Daoy (cell line): ENCODE measurements around the gene CARMIL3. TPM values are rescaled to one million over a fixed set of nuclear protein-coding genes. Genes with fewer than 3 reads are reported as not detected.

Experiments
- DNase-seq: peaks from one replicate; pipeline ENCODE4 v3.0.0-alpha.2; 2015; ENCODE audit warnings: low read depth
- total RNA-seq: library from RNA; depleted of rRNA; stranded (reverse); fragments of >200 nt; shearing (Covaris generic); gene quantifications from 2 replicates; pipeline ENCODE4 v1.2.3, GENCODE V29; 2014

The CARMIL3 gene
- total RNA-seq, 1 experiment from 2014 or later = under 0.01 TPM

DNA sequence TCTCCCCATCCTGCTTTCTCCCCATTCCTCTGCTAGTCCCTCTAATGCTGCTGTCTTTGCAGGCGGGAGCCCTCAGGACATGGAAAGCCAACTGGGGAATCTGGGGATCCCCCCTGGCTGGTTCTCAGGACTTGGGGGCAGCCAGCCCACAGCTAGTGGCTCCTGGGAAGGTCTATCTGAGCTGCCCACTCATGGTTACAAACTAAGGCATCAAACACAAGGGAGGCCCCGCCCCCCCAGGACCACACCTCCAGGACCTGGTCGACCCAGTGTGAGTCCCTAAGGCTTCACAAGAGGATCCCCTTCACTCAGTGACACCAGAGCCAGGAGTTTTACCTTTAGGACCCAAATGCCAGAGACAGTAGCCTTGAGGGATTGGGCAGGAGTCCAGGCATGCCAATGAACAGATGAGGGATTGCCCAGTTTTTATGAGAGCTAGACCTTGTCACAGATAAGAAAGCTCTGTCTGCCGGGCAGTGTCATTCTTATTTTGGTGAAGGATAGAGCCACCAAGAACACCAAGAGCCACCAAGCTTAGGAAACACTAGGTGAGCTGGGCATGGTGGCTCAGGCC is 11.5 kb downstream of the CARMIL3 start:
- DNase-seq = no peak

DNA sequence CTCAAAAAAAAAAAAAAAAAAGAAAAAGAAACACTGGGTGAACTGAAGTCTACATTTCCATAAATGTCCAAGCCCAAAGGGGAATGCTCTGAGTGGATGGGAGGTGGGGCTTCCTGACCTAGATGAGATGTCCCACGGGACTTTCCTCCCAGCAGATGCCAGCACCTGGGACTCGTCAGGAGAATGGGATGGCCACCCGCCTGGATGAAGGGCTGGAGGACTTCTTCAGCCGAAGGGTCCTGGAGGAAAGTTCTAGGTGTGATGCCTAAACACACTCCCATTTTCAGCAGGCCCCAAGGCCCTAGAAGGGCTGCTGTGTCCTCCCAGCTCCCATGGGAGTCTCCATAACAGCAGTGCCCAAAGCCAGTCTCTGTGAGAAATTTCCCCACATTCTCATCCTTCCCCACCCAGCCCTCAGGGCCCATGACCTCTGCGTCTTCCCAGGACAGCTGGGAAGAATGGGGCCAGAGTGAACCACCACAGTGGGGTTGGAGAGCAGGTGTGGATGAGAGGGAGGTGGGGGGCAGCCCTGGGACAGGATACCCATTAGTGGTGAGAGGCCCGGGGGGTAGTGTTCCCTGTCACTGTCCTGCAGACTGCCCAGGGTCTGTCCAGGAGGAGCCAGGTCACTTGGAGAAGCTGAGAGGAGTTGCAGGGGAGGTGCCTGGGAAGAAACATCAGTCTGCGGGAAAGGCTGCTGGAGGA is 12.4 kb downstream of the CARMIL3 start:
- no peak for DNase-seq

DNA sequence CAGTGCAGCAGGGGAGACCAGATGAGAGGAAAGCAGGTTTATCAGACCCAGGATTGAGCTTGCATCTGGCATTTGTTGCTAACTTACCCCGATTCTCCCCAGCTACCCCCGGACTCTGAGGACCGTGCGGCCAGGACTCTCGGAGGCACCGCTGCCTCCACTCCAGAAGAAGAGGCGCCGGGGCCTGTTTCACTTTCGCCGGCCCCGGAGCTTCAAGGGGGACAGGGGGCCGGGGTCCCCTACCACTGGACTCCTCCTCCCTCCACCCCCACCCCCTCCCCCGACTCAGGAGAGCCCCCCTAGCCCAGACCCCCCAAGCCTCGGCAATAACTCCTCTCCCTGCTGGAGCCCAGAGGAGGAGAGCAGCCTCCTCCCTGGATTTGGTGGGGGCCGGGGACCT is 13.0 kb downstream of the CARMIL3 start:
- no peak for DNase-seq

DNA sequence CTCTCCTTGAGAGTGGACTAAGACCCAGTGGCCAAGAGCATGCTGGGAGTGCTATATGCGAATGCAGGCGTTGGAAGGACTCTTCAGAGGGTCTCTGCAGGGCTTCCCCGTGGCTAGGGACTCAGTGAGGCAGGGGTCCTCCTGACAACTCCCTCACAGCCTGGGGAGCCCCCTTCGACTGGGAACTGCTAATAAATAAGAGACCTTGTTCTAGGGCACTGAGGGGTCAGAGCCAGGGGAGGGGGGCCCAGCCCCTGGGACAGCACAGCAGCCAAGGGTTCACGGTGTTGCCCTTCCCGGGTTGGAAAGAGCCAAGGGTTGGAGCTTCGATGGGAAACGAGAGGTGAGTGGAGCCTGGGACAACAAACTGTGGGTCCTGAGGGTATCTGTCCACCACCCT is 13.6 kb downstream of the CARMIL3 start:
- DNase-seq = no peak

DNA sequence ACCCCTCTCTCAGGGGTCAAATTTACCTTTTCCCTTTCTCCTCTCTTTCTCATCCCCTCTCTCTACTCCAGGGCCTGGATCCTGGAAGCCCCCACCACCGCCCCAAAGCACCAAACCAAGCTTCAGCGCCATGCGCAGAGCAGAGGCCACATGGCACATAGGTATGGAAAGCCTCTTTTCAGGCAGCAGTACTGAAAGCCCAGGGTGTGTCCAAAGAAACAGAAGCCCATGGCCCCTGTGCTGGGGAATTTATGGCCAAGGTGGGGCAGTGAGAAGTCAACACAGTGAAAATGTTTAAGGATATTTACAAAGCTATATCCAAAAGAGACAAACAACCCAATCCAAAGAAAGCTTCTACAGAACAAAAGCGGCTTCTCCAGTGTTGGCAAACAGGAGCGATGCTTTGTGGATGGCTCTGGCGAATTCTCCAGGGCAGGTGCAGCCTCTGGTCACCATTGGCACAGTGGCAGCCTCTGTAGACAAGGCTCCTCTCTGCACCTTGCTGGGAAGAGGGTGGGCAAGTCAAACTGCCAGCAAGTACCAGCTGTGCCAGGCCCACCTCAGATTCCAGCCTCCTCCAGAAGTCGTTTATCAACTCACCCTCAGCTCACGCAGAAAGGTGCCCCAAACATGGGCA is 14.8 kb downstream of the CARMIL3 start:
- no peak for DNase-seq

DNA sequence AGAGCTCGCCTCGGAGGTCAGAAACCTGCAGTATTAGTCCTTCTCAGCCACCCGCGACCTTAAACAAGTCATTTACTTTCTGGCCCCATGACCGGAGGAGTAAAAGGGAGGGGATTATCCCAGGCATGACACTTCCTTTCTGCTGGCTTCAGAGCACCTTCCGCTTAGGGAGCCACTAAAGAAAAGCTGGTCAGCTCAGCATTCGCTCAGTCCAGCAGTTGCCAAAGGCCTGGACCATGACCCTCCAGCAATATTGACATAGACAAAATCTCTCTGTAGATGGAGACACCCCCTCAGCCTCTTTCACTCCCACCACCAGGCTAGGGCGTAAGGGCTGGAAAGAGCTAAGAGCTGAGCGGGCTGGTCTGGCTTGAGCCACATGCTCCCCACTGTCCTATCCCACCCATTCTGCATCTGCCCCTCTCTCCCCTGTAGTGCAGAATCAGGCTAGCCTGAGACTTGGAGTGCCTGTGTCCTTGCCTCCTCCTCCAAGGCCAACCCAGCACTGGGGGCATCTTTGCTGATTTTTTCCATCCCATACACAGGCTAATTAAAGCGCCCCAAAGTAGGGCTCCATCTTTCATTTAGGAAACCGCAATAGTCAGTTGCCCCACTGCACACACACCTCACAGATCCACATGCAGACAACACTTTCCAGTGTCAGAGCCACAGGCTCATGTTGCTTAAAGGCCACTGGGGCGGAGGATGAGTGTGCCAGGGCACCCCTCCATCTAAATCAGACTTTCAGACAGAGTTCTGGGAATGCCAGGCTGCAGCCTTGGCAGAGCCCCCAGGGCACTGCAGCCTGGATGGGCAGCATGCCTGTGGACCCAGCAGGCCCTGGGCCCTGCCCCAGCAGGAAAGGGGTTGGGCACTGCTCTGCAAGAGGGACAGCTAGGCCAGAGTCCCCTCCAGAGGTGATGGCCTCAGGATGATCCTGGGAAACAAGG is 15.6 kb downstream of the CARMIL3 start:
- no peak for DNase-seq

DNA sequence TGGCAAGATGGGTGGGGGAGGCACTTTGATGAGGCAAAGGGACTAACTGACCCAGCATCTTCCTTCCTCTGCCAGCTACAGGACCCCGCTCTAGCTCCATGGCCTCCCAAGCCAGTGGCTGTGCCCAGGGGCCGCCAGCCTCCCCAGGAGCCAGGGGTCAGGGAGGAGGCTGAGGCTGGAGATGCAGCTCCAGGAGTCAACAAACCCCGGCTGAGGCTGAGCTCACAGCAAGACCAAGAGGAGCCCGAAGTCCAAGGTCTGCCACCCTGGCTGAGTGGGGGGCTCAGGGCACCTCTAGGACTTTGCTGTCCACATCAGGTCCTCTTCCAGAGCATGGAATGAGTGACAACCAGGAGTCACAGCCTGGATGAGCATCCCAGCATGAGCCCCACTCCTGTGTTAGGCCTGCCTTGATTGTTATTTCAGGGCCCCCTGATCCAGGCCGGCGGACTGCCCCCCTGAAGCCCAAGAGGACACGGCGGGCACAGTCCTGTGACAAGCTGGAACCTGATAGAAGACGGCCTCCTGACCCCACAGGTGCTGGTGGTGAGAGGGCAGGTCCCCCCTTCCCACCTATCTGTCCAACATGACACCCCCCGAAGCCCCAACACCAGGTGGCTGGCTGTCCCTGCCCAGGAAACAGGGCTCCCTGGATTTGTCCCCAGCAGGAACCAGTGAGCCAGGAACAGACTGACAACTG is 17.1 kb downstream of the CARMIL3 start:
- no peak for DNase-seq

DNA sequence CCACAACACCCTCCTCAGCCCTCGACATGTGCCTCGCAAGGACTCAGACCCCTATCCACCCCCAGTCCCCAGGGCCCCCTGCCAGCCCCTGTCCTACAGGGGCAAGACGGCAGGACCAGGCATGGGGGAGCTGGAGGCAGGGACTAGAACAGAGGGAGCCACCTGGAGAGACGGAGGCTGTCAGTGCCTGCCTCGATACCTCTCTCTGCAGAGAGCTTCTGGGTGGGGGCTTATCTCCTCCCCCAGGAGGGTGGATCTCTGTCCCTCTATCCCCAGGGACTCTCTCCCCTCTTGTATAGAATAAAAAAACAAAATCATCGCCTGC is 17.6 kb downstream of the CARMIL3 start:
- no peak for DNase-seq

DNA sequence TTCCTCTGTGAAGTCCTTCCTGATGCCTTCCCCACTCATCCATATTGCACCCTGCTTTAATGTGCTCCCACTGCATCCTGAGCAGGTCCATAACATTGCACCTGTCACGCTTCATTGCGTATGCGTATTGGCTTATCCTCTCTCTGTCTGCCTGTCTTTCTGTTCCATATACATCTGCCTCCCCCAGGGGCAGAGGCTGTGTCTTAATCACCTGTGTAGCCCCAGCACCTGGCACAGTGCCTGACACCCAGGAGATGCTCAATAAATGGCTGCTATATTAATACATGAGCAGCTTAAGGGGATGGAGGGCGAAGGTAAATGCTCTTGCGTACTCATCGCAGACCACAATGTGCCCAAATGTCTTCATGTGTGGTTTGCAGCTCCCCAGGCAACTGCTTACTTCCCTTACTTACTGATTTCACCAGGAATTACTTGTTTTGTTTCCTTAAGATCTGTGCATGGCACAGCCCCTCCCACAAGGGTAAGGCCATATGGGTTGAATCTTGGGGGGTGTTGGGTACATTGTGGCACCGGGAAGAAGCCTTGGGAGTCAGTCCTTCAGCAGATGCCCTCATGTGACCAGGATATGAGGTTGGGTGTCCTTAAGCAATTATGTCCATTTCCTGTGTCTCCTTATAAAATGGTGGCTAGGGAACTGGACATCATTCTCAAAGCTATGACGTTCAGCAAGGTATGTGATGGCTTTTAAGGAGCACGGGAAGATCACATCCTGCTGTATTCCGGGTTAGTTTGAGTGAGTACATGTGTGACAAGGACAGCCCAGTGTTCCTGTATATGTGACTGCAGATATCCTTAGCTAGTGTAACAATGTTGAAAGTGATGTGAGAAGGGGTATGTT is 18.7 kb downstream of the CARMIL3 start:
- no peak for DNase-seq

DNA sequence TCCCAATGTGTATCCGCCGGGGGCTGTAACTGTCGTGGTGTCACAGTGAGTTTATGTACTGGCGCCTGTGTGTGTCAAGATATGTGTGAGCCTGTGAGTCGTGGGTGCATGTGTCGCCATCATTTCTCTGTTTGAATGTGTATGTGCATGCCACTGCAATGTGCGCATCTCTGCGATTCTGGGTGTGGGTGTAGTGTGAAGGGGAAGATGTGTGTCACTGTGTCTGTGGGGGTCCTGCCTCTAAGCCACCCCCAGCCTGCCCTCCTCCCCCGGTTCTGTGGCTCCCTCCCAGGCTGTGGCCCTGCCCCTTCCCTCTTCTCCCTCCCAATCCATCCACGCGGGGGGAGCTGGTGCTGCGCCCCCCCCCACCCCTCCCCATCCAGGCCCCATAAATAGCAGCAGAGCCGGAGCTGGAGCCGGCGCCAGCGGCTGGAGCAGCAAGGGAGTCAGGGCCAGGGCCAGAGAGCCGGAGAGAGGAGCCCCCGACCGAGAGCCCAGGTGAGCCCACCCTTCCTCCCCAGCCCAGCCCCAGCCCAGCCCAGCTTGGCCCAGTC is 19.4 kb downstream of the CARMIL3 start, which contains the start of gene CPNE6:
Gene CPNE6, plus strand, starts transcription at position 419 of the 554 bp plus-strand sequence. CDS start 1,375 bp downstream, outside the sequence.
- DNase-seq = no peak

DNA sequence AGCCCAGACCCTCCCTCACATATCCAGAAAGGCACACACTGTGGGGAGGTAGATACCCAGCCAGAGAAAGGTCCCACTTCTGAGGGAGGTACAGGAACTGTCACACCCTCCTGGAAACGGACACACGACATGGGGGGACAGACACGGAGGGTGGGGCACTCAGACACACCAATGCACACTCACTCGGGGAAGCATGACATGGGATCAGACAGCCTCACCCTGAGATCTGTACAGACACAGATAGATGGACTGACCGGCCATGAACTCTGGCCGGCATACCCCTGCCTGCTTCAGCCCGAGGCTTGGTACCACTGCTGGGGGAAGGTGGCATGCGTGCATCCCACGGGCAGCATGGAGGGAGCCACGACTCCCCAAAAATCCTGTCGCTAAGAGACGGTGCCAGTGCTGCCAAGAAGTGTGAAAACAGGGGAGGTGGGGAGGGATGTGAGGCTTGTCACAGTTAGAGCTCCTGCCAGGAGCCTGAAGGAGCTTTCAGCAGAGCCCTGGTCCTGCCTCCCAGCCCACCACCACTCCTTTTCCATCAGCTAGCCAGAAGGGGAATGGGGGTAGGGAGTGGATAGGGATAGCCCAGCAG is 20.1 kb downstream of the CARMIL3 start:
- no peak for DNase-seq

DNA sequence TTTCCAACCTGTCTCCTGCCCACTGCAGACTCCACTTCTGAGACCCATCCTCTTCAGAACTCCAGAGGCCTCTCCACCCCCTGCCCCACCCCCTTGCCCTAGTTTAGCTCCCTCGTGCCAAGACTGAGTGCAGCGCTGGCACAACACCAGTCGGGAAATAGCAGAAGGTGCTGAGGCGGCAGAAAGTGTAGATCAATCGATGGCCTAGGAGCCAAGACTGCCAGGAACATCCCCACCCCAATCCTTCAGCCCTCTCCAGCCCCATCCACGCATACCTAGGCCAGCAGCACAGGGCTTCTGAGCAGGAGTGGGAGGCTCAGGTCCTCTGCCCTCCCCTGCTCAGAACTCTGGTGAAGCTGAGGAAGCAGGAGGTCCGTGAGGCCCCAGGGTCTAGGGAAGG is 20.6 kb downstream of the CARMIL3 start:
- DNase-seq = no peak

DNA sequence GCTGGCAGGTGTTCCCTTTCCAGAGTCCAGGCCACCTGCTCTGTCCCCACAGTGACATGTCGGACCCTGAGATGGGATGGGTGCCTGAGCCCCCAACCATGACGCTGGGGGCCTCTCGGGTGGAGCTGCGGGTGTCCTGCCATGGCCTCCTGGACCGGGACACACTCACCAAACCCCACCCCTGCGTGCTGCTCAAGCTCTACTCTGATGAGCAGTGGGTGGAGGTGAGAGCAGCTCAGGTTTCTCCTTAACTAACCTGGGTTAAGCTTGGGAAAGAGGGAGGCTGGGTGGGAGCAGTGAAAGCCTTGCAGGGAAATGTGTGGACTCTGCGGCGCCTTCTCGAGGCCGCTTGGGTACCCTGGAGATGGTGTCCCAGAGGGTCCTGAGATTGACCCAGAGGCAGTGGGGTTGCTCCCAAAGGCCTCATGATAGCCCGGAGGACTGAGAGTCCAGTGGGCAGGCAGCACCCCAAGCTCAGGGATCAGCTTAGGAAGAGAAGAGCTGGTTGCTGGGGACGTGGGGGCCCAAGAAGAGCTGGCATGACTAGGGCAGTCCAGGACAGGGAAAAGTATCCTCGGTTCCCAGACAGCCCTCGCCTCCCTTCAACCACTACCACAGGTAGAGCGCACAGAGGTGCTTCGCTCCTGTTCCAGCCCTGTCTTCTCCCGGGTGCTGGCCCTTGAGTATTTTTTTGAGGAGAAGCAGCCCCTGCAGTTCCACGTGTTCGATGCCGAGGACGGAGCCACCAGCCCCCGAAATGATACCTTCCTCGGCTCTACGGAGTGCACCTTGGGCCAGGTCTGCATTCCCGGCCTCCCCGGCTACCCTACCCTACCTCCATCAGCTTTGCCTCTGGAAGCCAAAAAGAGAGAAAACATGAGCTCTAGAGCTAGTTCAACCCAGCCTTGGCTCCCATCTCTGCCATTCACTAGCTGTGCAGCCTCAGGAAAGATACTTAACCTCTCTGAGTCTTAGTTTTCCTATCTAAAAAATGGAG is 21.4 kb downstream of the CARMIL3 start:
- DNase-seq = no peak

DNA sequence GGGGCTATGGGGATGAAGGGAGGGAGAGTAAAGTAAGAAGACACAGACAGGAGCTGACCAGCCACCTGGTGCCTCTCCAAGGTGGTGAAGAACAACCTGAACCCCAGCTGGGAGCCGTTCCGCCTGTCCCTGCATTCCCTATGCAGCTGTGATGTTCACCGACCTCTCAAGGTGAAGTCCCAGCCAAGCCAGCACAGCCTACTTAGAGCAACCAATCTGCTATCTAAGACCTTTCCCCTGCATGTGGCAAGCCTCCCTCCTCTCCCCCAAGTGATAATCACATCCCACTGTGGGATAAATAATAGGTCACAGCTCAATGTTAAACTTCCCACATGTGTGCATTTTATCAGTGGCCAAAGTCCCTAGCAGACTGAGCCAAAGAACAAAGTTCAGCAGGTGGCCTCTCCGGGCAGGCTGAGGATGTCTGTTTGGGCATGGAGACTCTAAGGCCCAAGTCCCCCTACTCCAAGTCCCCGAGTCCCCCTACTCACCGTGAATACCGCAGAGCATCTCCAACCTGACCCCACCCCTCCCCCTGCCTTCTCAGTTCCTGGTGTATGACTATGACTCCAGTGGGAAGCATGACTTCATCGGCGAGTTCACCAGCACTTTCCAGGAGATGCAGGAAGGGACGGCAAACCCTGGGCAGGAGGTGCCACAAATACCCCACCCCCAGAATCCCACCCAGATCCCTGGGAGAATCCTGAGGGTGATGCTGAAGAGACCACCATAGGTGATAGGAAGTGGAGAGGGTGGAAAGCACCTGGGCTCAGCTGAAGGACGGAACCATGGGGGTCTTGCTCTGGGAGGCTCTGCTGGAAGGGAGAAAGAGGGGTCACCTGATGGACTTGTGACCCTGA is 23.0 kb downstream of the CARMIL3 start:
- DNase-seq = no peak

DNA sequence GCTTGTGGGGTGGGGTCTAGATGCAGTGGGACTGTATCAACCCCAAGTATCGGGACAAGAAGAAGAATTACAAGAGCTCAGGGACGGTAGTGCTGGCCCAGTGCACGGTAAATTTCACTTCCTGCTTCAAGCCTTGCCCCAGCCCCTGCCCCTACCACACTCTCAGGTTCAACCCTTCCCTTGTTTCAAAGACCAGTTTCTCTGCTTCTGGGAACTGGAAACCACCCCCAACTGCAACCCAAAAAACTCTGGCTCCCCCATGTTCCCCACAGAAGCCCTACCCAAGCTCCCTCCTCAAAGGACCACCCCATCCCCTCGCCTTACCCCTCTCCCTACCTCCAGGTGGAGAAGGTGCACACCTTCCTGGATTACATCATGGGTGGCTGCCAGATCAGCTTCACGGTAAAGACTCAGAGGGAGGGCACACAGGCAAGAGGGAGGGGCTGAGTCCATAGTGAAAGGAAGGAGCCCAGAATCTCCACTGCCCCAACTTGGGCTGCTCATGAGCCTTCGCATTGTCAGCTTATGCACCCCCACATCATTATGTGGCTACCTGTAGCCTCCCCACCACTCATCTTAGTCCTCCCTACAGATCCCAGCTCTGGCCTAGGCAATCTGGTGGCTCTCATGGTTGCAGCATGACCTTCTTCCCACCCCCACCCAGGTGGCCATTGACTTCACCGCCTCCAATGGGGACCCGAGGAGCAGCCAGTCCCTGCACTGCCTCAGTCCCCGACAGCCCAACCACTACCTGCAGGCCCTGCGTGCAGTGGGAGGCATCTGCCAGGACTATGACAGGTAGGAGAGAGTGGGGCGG is 23.9 kb downstream of the CARMIL3 start:
- DNase-seq = no peak

DNA sequence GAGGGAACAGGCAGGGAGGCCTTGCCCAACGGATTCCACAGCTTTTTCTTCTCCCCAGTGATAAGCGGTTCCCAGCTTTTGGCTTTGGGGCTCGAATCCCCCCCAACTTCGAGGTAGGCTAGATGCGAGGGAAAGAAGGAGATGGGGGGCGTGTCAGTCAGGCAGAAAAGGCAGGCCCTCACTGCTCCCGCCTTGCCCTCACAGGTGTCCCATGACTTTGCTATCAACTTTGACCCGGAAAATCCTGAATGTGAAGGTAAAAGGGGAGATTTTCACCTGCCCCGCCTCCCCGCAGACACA is 24.4 kb downstream of the CARMIL3 start:
- DNase-seq = no peak

DNA sequence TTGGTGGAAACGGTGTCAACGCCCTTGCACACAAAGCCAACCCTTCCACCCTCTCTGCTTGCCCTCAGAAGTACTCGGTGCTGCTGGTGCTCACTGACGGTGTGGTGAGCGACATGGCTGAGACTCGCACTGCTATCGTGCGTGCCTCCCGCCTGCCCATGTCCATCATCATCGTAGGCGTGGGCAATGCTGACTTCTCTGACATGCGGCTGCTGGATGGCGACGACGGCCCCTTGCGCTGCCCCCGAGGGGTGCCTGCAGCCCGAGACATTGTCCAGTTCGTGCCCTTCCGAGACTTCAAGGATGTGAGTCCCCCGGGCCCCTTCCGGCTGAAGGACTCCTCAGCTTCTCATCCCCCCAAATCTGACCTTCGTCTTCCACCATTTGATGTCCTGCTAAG is 25.3 kb downstream of the CARMIL3 start:
- DNase-seq = no peak
